ENCODE data around the gene CT45A1.
"Not testable (repeated sequence)": the region's sequence is repeated elsewhere in the genome, so short reads cannot be mapped to it uniquely, and the experiment has no call there.

CT45A1 gene

GRCh38 chrX:135713183-135713689 is at the start of gene CT45A1:
Gene CT45A1, plus strand, starts transcription at chrX:135713639. Its CDS starts 5,302 bp downstream, at chrX:135718941.
- DNase-seq (ENCODE audit: low spot score) = not testable (repeated sequence)

GRCh38 chrX:135672979-135673378 is 40.5 kb upstream of the CT45A1 start:
- DNase-seq (ENCODE audit: low spot score) = not testable (repeated sequence)

- no peak for DNase-seq (ENCODE audit: low spot score)
These were observed 25.3 kb upstream of the CT45A1 start for GRCh38 chrX:135688137-135688536.

- DNase-seq (ENCODE audit: low spot score) = no peak
These were observed 18.0 kb upstream of the CT45A1 start for GRCh38 chrX:135695471-135695870.

GRCh38 chrX:135697601-135698000 is 15.8 kb upstream of the CT45A1 start:
- no peak for DNase-seq (ENCODE audit: low spot score)

GRCh38 chrX:135698924-135699323 is 14.5 kb upstream of the CT45A1 start:
- DNase-seq (ENCODE audit: low spot score) = no peak

- no peak for DNase-seq (ENCODE audit: low spot score)
These were observed 5.6 kb upstream of the CT45A1 start for GRCh38 chrX:135707880-135708279.

GRCh38 chrX:135713795-135714194 is 356 bp downstream of the CT45A1 start:
- DNase-seq (ENCODE audit: low spot score) = no peak

GRCh38 chrX:135734666-135735065 is 21.2 kb downstream of the CT45A1 start:
- not testable (repeated sequence) for DNase-seq (ENCODE audit: low spot score)

- no peak for DNase-seq (ENCODE audit: low spot score)
These were observed 24.1 kb downstream of the CT45A1 start for GRCh38 chrX:135737366-135738071.

GRCh38 chrX:135740681-135741149 is 27.3 kb downstream of the CT45A1 start:
- DNase-seq (ENCODE audit: low spot score) = no peak

GRCh38 chrX:135741192-135741715 is 27.8 kb downstream of the CT45A1 start:
- DNase-seq (ENCODE audit: low spot score) = no peak

- not testable (repeated sequence) for DNase-seq (ENCODE audit: low spot score)
These were observed 31.3 kb downstream of the CT45A1 start for GRCh38 chrX:135744739-135745138.

- not testable (repeated sequence) for DNase-seq (ENCODE audit: low spot score)
These were observed 54.7 kb downstream of the CT45A1 start, which contains the start of gene CT45A3 for GRCh38 chrX:135768091-135768490. Gene CT45A3, minus strand, starts transcription at chrX:135768191. Its CDS starts 3,747 bp downstream, at chrX:135764444.

Data from left forelimb (tissue), 1 donor.